Breast epithelium (tissue), 4 donors: ENCODE measurements around the gene ZNF675. TPM values are rescaled to one million over a fixed set of nuclear protein-coding genes. Genes with fewer than 3 reads are reported as not detected.
"Not testable (repeated sequence)": the region's sequence is repeated elsewhere in the genome, so short reads cannot be mapped to it uniquely, and the experiment has no call there.

ENCODE experiments used
- DNase-seq, 2 donors: peaks; one replicate each; pipeline ENCODE4 v3.0.0-alpha.2; 2019; ENCODE audit warnings: low spot score in 2 of 2
- H3K27ac ChIP-seq, 2 donors: fragments of 200-600 bp; sonication (generic) in 1 of 2; one replicate each; pipeline ENCODE4 v1.5.1; 2016 to 2019; ENCODE audit warnings: mild to moderate bottlenecking in 1 of 2
- H3K27me3 ChIP-seq, 2 donors: fragments of 200-600 bp; sonication (generic) in 1 of 2; one replicate each; pipeline versions ENCODE4 v1.5.1 to v1.6.0; 2017 to 2019; ENCODE audit warnings: control low read depth in 1 of 2, mild to moderate bottlenecking in 1 of 2
- H3K36me3 ChIP-seq: fragments of 200-600 bp; one replicate; pipeline ENCODE4 v1.5.1; 2019
- H3K4me1 ChIP-seq, 2 donors: fragments of 200-600 bp; sonication (generic); one replicate each; pipeline ENCODE4 v1.5.1; 2016 to 2019; ENCODE audit warnings: control low read depth in 1 of 2
- H3K4me3 ChIP-seq, 3 donors: fragments of 200-600 bp; sonication (generic); 1 replicate in 2 of 3; 2 replicates in 1 of 3; pipeline ENCODE4 v1.5.1; 2016 to 2019; ENCODE audit warnings: mild to moderate bottlenecking in 3 of 3, moderate library complexity in 2 of 3
- H3K9me3 ChIP-seq, 2 donors: fragments of 200-600 bp; sonication (generic) in 1 of 2; one replicate each; pipeline ENCODE4 v1.5.1; 2016 to 2019; ENCODE audit warnings: control low read depth in 1 of 2
- POLR2A ChIP-seq: fragments of 450-650 bp; IDR thresholded peaks from one replicate; pipeline ENCODE4 v1.6.1; 2016; ENCODE audit warnings: antibody characterized with exemption, mild to moderate bottlenecking, moderate library complexity
- POLR2AphosphoS5 ChIP-seq, 3 donors: sonication (generic); formaldehyde crosslinking; IDR thresholded peaks; one replicate each; pipeline ENCODE4 v1.6.1; 2017; ENCODE audit warnings: antibody characterized with exemption in 3 of 3
- intact Hi-C: fragments of 100-400 bp; cut with DNase I; formaldehyde crosslinking; loops from one replicate; pipeline ENCODE4 v1.15.1; 2023; ENCODE audit warnings: low total_unique reads
- total RNA-seq, 3 donors: library from RNA; depleted of rRNA; stranded (reverse); fragments of >200 nt; gene quantifications; one replicate each; pipeline ENCODE4 v1.1.0, GENCODE V29; 2016
- TF ChIP-seq, protein P1 (sequence below), 3 donors: fragments of 450-650 bp; IDR thresholded peaks; one replicate each; pipeline ENCODE4 v1.5.1; 2016 to 2017; ENCODE audit warnings: antibody characterized with exemption in 3 of 3, mild to moderate bottlenecking in 3 of 3, moderate library complexity in 3 of 3

Gene ZNF675
- total RNA-seq, 3 donors from 2014 or later = 6.1 to 25.8 (median 13.1) TPM

DNA sequence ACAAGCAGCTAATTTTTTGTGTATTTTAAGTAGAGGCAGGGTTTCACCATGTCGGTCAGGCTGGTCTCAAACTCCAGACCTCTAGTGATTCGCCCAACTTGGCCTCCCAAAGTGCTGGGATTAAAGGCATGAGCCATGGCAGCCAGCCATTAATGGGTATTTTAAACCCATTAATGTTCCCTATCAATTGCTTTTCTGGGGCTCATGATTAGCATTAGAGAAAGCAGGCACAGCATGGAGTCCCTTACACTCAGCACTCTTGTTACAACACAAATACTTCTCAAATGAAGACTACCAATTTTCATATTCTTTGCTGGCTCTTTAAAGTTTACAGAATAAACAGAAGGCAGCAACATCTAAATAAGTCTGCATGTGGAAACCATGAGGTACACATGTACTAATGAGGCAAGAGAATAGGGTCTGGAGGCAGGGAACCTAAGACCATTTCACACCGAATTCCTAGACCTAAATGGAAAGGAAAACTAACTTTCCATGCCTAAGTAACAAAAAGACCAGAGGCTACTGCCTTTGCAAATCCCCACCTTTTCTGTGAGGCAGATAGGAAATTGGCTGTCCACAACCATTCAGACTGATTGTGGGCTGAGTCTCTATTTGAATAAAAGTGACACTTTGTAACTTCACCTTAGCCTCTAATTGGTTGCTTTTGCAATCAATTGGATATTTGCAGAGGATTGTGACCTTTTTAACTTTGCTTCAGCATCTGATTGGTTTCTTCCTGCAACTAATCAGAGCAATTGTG lies 21.2 kb downstream of the ZNF675 start:
- Histone ChIP-seq H3K36me3 (no peaks in the 10 kb centered on the region), H3K9me3 (peaks cover 13 to 31% of the 10 kb centered on the region in 2 donors), H3K4me1 (no peaks in the 10 kb centered on the region), H3K27me3 (no peaks in the 10 kb centered on the region), H3K27ac (no peak overlapping the region), H3K4me3 (no peak overlapping the region)
- intact Hi-C loops = no loop called here
- DNase-seq = no peak
- TF ChIP-seq POLR2AphosphoS5 (IDR thresholded peaks at IDR 0.05) (no peak), POLR2A (no peak)
- TF ChIP-seq, protein P1, sequence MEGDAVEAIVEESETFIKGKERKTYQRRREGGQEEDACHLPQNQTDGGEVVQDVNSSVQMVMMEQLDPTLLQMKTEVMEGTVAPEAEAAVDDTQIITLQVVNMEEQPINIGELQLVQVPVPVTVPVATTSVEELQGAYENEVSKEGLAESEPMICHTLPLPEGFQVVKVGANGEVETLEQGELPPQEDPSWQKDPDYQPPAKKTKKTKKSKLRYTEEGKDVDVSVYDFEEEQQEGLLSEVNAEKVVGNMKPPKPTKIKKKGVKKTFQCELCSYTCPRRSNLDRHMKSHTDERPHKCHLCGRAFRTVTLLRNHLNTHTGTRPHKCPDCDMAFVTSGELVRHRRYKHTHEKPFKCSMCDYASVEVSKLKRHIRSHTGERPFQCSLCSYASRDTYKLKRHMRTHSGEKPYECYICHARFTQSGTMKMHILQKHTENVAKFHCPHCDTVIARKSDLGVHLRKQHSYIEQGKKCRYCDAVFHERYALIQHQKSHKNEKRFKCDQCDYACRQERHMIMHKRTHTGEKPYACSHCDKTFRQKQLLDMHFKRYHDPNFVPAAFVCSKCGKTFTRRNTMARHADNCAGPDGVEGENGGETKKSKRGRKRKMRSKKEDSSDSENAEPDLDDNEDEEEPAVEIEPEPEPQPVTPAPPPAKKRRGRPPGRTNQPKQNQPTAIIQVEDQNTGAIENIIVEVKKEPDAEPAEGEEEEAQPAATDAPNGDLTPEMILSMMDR (IDR thresholded peaks at IDR 0.05) = no peak

DNA sequence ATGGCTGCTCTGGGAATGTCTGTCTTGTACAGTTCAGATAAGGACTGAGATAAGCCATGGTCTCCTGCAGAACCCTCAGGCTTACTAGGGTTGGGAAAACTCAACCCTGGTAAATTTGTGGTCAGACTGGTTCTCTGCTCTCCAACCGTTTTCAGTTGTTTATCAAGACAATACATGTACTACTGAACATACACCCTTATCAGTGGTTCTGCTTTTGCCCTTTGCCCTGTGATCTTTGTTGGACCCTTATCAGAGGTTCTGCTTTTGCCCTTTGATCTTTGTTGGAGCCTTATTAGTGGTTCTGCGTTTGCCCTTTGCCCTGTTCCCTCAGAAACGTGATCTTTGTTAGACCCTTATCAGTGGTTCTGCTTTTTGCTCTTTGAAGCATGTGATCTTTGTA lies 37.2 kb downstream of the ZNF675 start:
- peaks cover 19 to 49% of the 10 kb centered on the region in 2 donors for H3K9me3 ChIP-seq

More for the DNA sequence above, 37.2 kb downstream of the ZNF675 start:
- H3K4me1 ChIP-seq, H3K4me3 ChIP-seq, DNase-seq, intact Hi-C loops, H3K36me3 ChIP-seq, H3K27ac ChIP-seq, H3K27me3 ChIP-seq: not testable (repeated sequence)

Other genes with a start within 250 kb of the ZNF675 start
- 1 to 10 TPM; 1.1 to 6.1 (median 2.6) TPM for gene ZNF681, start 71.7 kb upstream of the ZNF675 start, total RNA-seq
- 1 to 10 TPM; 1.6 to 9.4 (median 3.6) TPM for gene ZNF726, start 227.7 kb upstream of the ZNF675 start, total RNA-seq